Peyer's patch (tissue), 4 donors: ENCODE measurements around the gene RMDN2.

ENCODE experiments used
- CTCF ChIP-seq, 6 experiments: fragments of 450-650 bp in 4 of 6; fragments of 200-600 bp in 2 of 6; sonication (generic) in 1 of 6; IDR thresholded peaks; one replicate each; pipeline ENCODE4 v1.5.1; 2017 to 2019; ENCODE audit warnings: antibody characterized with exemption in 6 of 6, mild to moderate bottlenecking in 3 of 6, moderate library complexity in 1 of 6
- POLR2A ChIP-seq, 2 donors: fragments of 450-650 bp; IDR thresholded peaks; one replicate each; pipeline ENCODE4 v1.5.1; 2017; ENCODE audit warnings: antibody characterized with exemption in 2 of 2, mild to moderate bottlenecking in 2 of 2, moderate library complexity in 2 of 2

DNA sequence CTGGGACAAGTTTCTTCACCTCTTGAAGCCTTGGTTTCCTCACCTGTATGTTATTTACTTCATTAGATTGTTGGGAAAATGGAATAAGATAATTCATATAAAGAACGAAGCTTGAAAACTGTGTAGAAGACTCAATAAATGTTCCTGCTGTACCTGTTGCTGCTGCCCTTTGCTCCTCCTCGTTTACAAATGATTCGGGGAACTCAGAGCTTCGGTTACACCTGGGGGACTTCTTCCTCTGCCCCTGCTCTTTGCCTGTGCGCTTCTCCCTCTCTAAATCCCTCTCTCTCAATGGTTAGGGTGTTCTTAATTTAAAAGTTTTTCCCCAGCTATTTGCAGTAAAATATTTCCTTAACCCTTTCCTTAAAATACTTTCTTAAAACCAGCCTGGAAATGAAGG is 3.3 kb upstream of the RMDN2 start:
- TF ChIP-seq CTCF (IDR thresholded peaks at IDR 0.05) (no peak), POLR2A (IDR thresholded peaks at IDR 0.05) (no peak)
